GM04504 (cell line): Measurements from ENCODE around the gene RASL12.

ENCODE experiments used
- DNase-seq: peaks from one replicate; pipeline ENCODE4 v3.0.0-alpha.2; 2012; ENCODE audit warnings: low read depth

Gene RASL12

GRCh38 chr15:65092911-65093792 lies 25.4 kb upstream of the RASL12 start:
- no peak for DNase-seq

DNA sequence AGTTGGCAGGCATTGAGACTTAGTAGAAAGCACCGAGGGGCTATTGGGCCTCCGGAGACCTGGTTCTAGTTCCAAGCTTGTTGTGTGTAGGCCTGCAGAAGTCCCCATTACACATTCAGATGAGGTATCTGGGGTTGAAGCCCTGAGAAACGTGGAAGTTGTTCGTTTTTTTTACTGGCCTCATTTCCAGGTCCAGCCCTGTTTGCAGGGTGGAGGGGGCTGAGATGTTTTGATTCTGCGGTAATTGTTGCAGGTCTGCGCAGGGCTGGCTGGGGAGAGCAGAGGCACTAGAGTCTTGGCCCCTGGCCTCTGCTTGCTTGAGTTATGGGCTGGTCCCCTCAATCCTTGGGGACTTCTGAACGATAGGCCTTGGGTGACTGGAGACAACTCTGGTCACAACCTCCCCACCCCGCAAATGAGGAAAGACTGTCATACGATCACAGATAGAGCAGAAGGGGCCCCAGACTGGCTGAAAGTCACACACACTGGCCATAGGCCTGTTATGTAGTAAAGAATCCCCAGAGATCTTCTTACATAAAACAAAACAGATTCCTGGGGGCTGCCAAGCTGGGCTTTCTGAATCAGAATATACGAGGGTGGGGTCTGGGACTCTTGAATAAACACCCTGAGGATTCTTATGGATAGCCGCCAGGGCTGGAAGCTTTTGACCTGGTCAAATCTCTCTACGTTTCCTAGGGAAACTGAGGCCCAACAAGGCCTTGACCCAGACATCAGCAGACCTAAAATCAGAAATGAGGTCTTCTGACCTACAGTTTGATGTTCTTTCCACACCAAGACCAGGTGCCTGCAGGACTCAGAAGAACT lies 24.4 kb upstream of the RASL12 start:
- DNase-seq, result no peak

GRCh38 chr15:65089206-65089824 lies 21.5 kb upstream of the RASL12 start:
- DNase-seq, result no peak

- DNase-seq, result no peak
Observed at GRCh38 chr15:65088643-65089021, 20.8 kb upstream of the RASL12 start.

GRCh38 chr15:65087873-65088642 lies 20.3 kb upstream of the RASL12 start:
- no peak for DNase-seq

DNA sequence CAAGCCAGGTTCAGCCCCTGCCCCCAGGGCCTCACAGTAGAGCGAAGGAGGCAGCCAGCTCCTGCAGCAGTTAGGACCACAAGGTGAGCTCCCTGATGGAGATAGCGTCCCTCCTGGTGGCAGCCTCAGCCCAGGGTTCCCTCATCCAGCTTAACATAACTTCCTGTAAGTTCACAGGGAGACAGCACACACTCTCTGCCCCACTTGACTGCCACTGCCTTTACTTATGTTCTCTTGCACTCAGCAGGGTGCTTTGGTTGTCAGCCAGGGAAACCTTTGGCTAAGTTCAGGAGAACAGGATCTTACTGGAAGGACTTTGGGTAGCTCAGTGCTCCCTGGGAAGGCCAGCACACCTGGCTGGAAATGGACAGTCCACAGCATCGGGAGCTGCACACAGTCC lies 19.6 kb upstream of the RASL12 start:
- no peak for DNase-seq

DNA sequence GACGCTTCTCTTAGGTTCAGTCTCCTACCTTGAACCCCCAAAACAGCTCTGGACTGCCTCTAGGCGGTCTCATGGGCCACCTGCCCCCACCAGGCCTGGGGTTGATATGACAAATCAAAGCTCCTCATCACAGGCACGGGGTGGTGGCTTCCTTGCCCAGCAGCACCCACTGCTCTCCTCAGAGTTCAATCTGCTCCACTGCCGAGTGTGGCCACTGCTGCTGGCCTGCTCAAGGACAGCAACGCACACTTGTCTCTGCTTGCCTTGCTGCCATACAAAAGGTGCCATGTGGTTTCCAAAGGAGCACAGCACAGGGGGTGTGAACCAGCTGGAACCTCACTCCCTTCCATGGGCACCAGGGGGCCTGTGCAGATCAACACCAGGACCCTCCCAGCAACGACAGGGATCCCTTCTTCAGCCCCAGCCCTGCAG lies 18.9 kb upstream of the RASL12 start:
- no peak for DNase-seq

DNA sequence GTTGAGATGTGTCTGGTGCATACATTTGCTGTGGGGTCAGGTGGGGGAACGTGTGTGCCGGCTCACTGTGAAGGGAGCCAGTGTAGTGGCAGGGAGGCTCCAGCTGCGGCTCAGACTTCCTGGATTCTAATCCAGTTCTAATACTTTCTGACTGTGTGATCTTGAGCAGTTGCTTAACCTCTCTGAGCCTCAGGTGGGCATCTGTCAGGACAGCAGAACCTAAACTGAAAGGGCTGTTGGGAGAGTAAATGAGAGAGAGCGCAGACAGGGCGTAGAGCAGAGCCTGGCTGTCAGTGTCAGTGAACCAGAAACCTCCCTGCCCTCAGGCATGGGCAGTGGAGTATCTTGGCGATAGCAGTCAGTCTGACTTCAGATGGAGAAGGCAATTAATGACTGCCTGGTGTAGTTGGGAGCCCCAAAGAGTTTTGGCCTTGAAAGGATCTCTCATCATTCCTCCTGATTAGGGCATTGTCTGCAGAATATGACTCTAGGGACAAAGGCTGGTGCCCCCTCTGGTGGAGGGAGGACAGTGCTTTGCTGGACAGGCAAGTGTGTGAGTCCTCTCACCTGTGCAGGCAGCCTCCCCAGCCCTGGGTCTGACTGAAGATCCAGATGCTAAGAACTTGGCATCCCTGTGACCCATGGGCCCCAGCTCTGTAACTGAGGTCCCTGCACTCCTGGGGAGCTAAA lies 18.3 kb upstream of the RASL12 start:
- no peak for DNase-seq

GRCh38 chr15:65085207-65085753 lies 17.5 kb upstream of the RASL12 start:
- DNase-seq, result no peak

- no peak for DNase-seq
Observed at GRCh38 chr15:65084500-65085206, 16.9 kb upstream of the RASL12 start.

- DNase-seq, result no peak
Observed at GRCh38 chr15:65083262-65083701, 15.5 kb upstream of the RASL12 start.

DNA sequence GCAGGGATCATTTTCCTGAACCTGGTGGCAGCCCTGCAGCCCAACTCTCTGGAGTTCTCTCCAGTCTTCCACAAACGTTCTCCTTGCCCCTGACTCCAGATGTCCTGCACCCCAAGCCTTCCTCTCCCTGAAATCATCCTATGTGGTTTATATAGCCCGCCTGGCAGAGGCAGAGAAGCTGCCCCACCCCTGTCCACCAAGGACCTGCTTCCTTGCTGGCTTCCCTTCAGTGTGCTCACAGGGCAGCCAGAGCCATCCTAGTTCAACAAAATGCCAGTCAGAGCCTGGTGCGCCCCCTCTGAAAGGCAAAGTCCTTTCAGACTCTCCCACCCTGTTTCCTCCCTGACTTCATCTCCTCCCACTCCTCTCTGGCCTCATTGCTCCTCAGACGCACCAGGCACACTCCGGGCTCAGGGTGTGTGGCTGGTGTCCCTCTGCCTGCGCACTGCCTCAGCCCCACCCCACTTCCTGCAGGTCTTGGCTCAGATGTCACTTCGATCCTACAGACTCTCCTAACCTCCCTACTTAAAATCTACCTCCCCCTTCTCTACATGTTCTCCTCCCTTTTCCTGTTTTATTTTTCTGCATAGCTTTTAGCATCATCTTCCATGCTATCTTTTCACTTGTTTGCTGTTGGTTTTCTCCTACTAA lies 14.6 kb upstream of the RASL12 start:
- no peak for DNase-seq

- no peak for DNase-seq
Observed at GRCh38 chr15:65081758-65082157, 14.0 kb upstream of the RASL12 start.

DNA sequence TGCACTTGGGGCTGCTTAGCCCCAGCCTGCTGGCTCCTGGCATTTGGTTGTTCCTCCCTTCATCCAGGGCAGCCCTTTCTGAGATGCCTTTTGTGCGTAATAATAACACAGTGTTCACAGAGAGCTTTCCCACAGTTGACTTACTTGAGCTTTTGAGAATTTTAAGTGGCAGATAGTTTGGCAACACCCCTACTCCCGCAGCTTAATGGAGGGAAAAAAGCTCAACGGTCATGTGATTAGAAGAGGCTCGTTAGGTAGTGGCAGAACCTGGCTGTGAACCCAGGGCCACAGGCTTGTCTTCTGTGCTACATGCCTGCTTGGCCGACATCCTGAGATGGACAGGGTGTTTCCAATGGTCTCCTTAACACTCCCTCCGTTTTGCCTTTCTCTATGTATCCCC lies 13.5 kb upstream of the RASL12 start:
- DNase-seq, result no peak

DNA sequence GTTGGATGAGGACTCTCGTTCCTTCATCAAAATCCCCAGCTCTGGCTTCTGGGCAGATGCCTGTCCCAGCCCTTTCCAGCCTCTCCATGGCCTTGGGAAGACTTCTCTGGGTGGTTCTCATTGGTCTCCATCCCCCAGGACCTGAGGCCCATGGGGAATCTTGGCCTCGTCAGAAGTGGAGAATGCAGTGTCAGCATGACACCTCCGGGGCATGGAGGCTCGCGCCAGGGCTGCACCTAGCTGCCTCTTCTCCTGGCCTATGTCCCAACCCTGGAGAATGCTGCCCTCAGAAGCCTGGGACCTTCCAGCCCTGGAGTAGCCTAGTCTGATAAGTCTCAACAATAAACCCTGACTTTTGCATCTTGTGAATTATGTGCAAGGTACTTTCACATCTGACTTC lies 11.8 kb upstream of the RASL12 start:
- no peak for DNase-seq

GRCh38 chr15:65077981-65078352 lies 10.2 kb upstream of the RASL12 start:
- no peak for DNase-seq

DNA sequence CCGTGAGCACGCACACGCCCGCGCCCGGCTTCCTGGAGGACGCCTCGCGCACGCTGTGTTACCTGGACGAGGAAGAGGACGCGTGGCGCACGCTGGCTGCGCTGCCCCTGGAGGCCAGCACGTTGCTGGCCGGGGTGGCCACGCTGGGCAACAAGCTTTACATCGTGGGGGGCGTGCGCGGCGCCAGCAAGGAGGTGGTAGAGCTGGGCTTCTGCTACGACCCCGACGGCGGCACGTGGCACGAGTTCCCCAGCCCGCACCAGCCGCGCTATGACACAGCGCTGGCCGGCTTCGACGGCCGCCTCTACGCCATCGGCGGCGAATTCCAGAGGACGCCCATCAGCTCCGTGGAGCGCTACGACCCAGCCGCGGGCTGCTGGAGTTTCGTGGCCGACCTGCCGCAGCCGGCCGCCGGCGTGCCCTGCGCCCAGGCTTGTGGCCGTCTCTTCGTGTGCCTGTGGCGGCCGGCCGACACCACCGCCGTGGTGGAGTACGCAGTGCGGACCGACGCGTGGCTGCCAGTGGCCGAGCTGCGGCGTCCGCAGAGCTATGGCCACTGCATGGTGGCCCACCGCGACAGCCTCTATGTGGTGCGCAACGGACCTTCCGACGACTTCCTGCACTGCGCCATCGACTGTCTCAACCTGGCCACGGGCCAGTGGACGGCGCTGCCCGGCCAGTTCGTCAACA lies 9.6 kb upstream of the RASL12 start:
- DNase-seq, result no peak

DNA sequence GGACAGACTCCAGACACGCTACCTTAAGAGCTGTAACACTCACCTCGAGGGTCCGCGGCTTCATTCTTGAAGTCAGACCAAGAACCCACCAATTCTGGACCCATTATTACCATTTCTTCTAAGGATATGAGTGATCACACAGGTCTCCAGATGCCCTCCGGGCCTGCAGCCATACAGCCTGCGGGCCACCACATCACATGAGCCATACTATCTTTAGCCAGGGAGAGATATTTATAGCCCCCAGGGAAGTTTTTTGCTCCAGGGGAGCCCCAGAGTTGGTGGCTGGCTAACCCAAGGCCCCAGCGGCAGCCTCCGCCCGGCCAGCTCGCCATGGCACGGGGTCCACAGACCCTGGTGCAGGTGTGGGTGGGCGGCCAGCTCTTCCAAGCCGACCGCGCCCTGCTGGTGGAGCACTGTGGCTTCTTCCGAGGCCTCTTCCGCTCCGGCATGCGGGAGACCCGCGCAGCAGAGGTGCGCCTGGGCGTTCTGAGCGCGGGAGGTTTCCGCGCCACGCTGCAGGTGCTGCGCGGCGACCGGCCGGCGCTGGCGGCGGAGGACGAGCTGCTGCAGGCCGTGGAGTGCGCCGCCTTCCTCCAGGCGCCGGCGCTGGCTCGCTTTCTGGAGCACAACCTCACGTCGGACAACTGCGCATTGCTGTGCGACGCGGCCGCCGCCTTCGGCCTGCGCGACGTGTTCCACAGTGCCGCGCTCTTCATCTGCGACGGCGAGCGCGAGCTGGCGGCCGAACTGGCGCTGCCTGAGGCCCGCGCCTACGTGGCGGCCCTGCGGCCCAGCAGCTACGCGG lies 8.9 kb upstream of the RASL12 start, which contains the start of gene KBTBD13:
TSS of gene KBTBD13 (plus strand) at position 261 of the 805 bp plus-strand sequence. CDS start at position 331, 70 bp downstream.
- no peak for DNase-seq
